SK-N-SH (cell line): ENCODE measurements around the gene OR5A1.

ENCODE experiments used
- CTCF ChIP-seq: fragments of 200-600 bp; sonication (generic); IDR thresholded peaks from 2 replicates; pipeline ENCODE4 v1.6.1; 2017; ENCODE audit warnings: antibody characterized with exemption, mild to moderate bottlenecking, moderate library complexity
- FOXM1 ChIP-seq: IDR thresholded peaks from 2 replicates; pipeline ENCODE4 v1.4.0; 2012; ENCODE audit warnings: low read depth, mild to moderate bottlenecking

GRCh38 chr11:59423835-59424234 is 12.4 kb upstream of the OR5A1 start:
- TF ChIP-seq FOXM1: no peak
- no peak for TF ChIP-seq CTCF
